ENCODE results near the gene CD14. TPM values are rescaled to one million over a fixed set of nuclear protein-coding genes. Genes with fewer than 3 reads are reported as not detected.

The CD14 gene
- total RNA-seq, 1 experiment from 2014 or later = 0.13 TPM

DNA sequence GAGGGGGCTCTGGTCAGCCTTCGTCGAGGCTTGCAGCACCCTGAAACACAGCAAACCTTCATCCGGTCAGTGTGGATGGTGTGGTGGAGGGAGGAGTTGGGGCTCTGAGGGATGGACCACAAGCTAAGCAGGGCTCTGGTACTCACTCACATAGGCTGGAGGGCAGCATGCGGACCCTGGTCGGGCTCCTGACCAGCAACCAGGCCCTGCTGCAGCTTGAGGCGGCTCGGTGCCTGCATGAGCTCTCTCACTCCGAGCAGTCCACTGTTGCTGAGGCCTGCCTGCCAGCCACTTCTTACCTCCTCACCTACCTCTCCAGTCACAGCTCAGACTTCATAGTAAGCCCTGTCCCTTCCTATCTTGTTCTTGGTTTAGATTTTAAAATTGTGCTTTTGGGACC, 8.7 kb upstream of the CD14 start:
- H2BK5ac ChIP-seq (ENCODE audit: insufficient read length, low read length) = no peak overlapping the region
- no peak overlapping the region for H3K27ac ChIP-seq (ENCODE audit: insufficient read length, low read depth, low read length)
- peaks cover 32 to 55% (median 55%) of the 10 kb centered on the region in 3 experiments for H3K36me3 Mint-ChIP-seq (ENCODE audit: insufficient read depth in 1 of 3, low read depth in 3 of 3)

More for the DNA sequence above, 8.7 kb upstream of the CD14 start:
- no peak overlapping the region for H3K9ac ChIP-seq (ENCODE audit: extremely low read depth, insufficient read length, low read length)
- no peak overlapping the region for H3K4me2 ChIP-seq (ENCODE audit: insufficient read depth, insufficient read length, low read length)
- no peaks in the 10 kb centered on the region for H3K79me1 ChIP-seq (ENCODE audit: insufficient read depth, low read depth, low read length, poor library complexity, severe bottlenecking)
- H3K4me1 ChIP-seq (ENCODE audit: insufficient read depth, low read length) = no peaks in the 10 kb centered on the region
- no peaks in the 10 kb centered on the region for H3K9me3 ChIP-seq (ENCODE audit: control insufficient read depth, low read depth, low read length)
- H2BK12ac ChIP-seq (ENCODE audit: insufficient read length, low read depth, low read length) = no peak overlapping the region
- H2AFZ ChIP-seq (ENCODE audit: low read length) = no peak overlapping the region
- no peak overlapping the region for H3K4me3 Mint-ChIP-seq
- no peak overlapping the region for H3K4ac ChIP-seq (ENCODE audit: low read depth, low read length)
- H3K18ac ChIP-seq (ENCODE audit: insufficient read length, low read depth, low read length) = no peak overlapping the region
- no peak overlapping the region for H2BK20ac ChIP-seq (ENCODE audit: low read depth, low read length, poor library complexity, severe bottlenecking)
- no peak overlapping the region for H4K5ac ChIP-seq (ENCODE audit: insufficient read length, low read depth, low read length)
- no peak overlapping the region for H3K56ac ChIP-seq (ENCODE audit: insufficient read length, low read depth, low read length)
- no peak overlapping the region for H4K8ac ChIP-seq (replicated peaks; ENCODE audit: insufficient read length, low read depth, low read length)
- H3K27ac Mint-ChIP-seq = no peak overlapping the region
- H3K27me3 ChIP-seq (ENCODE audit: insufficient read depth, low read length) = no peaks in the 10 kb centered on the region
- H3K79me2 ChIP-seq (ENCODE audit: insufficient read depth, low read length) = no peaks in the 10 kb centered on the region
- H4K91ac ChIP-seq (ENCODE audit: insufficient read length, low read depth, low read length) = no peak overlapping the region
- no CpG with 5 or more reads among the region's 8 CpGs for WGBS (ENCODE audit: extremely low coverage, insufficient read length, low lambda C conversion rate)
- no peak overlapping the region for H2BK15ac ChIP-seq (ENCODE audit: low read depth, low read length)
- no peaks in the 10 kb centered on the region for H4K20me1 ChIP-seq (ENCODE audit: control insufficient read depth, insufficient read depth, insufficient read length)
- H2AK5ac ChIP-seq (ENCODE audit: insufficient read length, low read length) = no peak overlapping the region
- DNase-seq = no peak
- H3K9me3 Mint-ChIP-seq = peaks cover 0 to 4% of the 10 kb centered on the region in 2 experiments; a peak in 3 of 5 replicates
- H2BK120ac ChIP-seq (ENCODE audit: low read depth, low read length, poor library complexity, severe bottlenecking) = no peak overlapping the region
- H3K14ac ChIP-seq (ENCODE audit: insufficient read depth, low read length) = no peak overlapping the region
- H3K23me2 ChIP-seq (ENCODE audit: insufficient read length, low read depth, low read length, poor library complexity, severe bottlenecking) = peaks cover 8% of the 10 kb centered on the region
- H3K4me1 Mint-ChIP-seq = peaks cover 22 to 30% of the 10 kb centered on the region in 2 experiments
- no peak overlapping the region for H3T11ph ChIP-seq (ENCODE audit: low read length)
- TF ChIP-seq, protein P1, sequence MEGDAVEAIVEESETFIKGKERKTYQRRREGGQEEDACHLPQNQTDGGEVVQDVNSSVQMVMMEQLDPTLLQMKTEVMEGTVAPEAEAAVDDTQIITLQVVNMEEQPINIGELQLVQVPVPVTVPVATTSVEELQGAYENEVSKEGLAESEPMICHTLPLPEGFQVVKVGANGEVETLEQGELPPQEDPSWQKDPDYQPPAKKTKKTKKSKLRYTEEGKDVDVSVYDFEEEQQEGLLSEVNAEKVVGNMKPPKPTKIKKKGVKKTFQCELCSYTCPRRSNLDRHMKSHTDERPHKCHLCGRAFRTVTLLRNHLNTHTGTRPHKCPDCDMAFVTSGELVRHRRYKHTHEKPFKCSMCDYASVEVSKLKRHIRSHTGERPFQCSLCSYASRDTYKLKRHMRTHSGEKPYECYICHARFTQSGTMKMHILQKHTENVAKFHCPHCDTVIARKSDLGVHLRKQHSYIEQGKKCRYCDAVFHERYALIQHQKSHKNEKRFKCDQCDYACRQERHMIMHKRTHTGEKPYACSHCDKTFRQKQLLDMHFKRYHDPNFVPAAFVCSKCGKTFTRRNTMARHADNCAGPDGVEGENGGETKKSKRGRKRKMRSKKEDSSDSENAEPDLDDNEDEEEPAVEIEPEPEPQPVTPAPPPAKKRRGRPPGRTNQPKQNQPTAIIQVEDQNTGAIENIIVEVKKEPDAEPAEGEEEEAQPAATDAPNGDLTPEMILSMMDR (conservative IDR thresholded peaks at IDR 0.05) = no peak
- H3K27me3 Mint-ChIP-seq (ENCODE audit: low read depth) = 0 out of 2 replicates have a peak, but pooled peaks cover 2% of the 10 kb centered on the region
- H3K23ac ChIP-seq (ENCODE audit: insufficient read length, low read depth, low read length) = no peak overlapping the region

Data from H9 (cell line).